Measurements from ENCODE around the gene TNNT3. TPM values are rescaled to one million over a fixed set of nuclear protein-coding genes. Genes with fewer than 3 reads are reported as not detected.

Gene TNNT3
- not detected for total RNA-seq (2021; fragmentation: NEBNext Ultra II Directional; extraction: Animal tissue kit (Norgen Biotek cat#: 25700))
- long read RNA-seq, result 0 reads

GRCh38 chr11:1919391-1920127, at the start of gene TNNT3:
Gene TNNT3, plus strand, starts transcription at chr11:1919703. Its CDS starts 3,172 bp downstream, at chr11:1922875.
- H3K27me3 Mint-ChIP-seq (ENCODE audit: insufficient read depth), result peaks cover 10% of the 10 kb centered on the region
- H3K36me3 Mint-ChIP-seq (ENCODE audit: low read depth), result no peaks in the 10 kb centered on the region
- no peaks in the 10 kb centered on the region for H3K4me1 Mint-ChIP-seq (ENCODE audit: low read depth)
- peaks cover 4% of the 10 kb centered on the region for H3K9me3 Mint-ChIP-seq
- DNase-seq, result no peak
- no peak within 1 kb of the TSS for H3K4me3 Mint-ChIP-seq
- TF ChIP-seq CTCF (IDR thresholded peaks at IDR 0.05), result no peak; the same call in 1 of the 2 replicates
- H3K27ac Mint-ChIP-seq, result no peak within 1 kb of the TSS

- no peak for TF ChIP-seq CTCF (IDR thresholded peaks at IDR 0.05)
- Mint-ChIP-seq H3K27ac (no peak overlapping the region), H3K36me3 (ENCODE audit: low read depth) (no peaks in the 10 kb centered on the region), H3K4me1 (ENCODE audit: low read depth) (no peaks in the 10 kb centered on the region), H3K9me3 (no peaks in the 10 kb centered on the region), H3K4me3 (no peak overlapping the region), H3K27me3 (ENCODE audit: insufficient read depth) (peaks cover 3% of the 10 kb centered on the region)
- no peak for DNase-seq
These were observed 49.2 kb upstream of the TNNT3 start for GRCh38 chr11:1870326-1870696.

GRCh38 chr11:1870721-1871466, 48.6 kb upstream of the TNNT3 start:
- DNase-seq, result no peak
- Mint-ChIP-seq H3K4me3 (no peak overlapping the region), H3K9me3 (no peaks in the 10 kb centered on the region), H3K36me3 (ENCODE audit: low read depth) (no peaks in the 10 kb centered on the region), H3K4me1 (ENCODE audit: low read depth) (no peaks in the 10 kb centered on the region), H3K27ac (no peak overlapping the region), H3K27me3 (ENCODE audit: insufficient read depth) (peaks cover 3% of the 10 kb centered on the region)
- no peak for TF ChIP-seq CTCF (IDR thresholded peaks at IDR 0.05)

- Mint-ChIP-seq H3K4me1 (ENCODE audit: low read depth) (no peaks in the 10 kb centered on the region), H3K36me3 (ENCODE audit: low read depth) (no peaks in the 10 kb centered on the region), H3K4me3 (no peak overlapping the region), H3K27me3 (ENCODE audit: insufficient read depth) (peaks cover 3% of the 10 kb centered on the region), H3K27ac (no peak overlapping the region), H3K9me3 (no peaks in the 10 kb centered on the region)
- TF ChIP-seq CTCF (IDR thresholded peaks at IDR 0.05), result no peak
- DNase-seq, result no peak
These were observed 48.0 kb upstream of the TNNT3 start for GRCh38 chr11:1871531-1871930.

- no peaks in the 10 kb centered on the region for H3K4me1 Mint-ChIP-seq (ENCODE audit: low read depth)
- H3K9me3 Mint-ChIP-seq, result no peaks in the 10 kb centered on the region
- no peak for DNase-seq
- H3K27ac Mint-ChIP-seq, result no peak overlapping the region
- H3K27me3 Mint-ChIP-seq (ENCODE audit: insufficient read depth), result peaks cover 3% of the 10 kb centered on the region
- H3K36me3 Mint-ChIP-seq (ENCODE audit: low read depth), result no peaks in the 10 kb centered on the region
- H3K4me3 Mint-ChIP-seq, result no peak overlapping the region
- TF ChIP-seq CTCF (IDR thresholded peaks at IDR 0.05), result no peak
These were observed 47.1 kb upstream of the TNNT3 start for GRCh38 chr11:1872267-1872985.

Data from HFFc6 (cell line).